ENCODE results near the gene TNK2.

- TF ChIP-seq POLR2A (IDR thresholded peaks at IDR 0.05) (no peak), CTCF (IDR thresholded peaks at IDR 0.05) (no peak)
These were observed 11.1 kb downstream of the TNK2 start for GRCh38 chr3:195897081-195897852.
